EL (cell line): ENCODE measurements around the gene PEX6.

Source experiments
- DNase-seq: peaks from one replicate; pipeline ENCODE4 v3.0.0-alpha.2; 2016

Gene PEX6

GRCh38 chr6:42932412-42932811, 46.6 kb downstream of the PEX6 start:
- no peak for DNase-seq

GRCh38 chr6:42929821-42930360, 49.1 kb downstream of the PEX6 start:
- peak; percentile 84 for DNase-seq

- peak; percentile 99 for DNase-seq
These were observed 49.8 kb downstream of the PEX6 start, which contains the start of gene CNPY3 for GRCh38 chr6:42928986-42929820. Gene CNPY3, plus strand, starts transcription at chr6:42929480. Its CDS starts 91 bp downstream, at chr6:42929571.

GRCh38 chr6:42925248-42925857, 53.6 kb downstream of the PEX6 start:
- DNase-seq = no peak

- no peak for DNase-seq
These were observed 55.3 kb downstream of the PEX6 start for GRCh38 chr6:42923666-42924065.

- DNase-seq = no peak
These were observed 57.2 kb downstream of the PEX6 start for GRCh38 chr6:42921801-42922200.

GRCh38 chr6:42916288-42916687, 62.7 kb downstream of the PEX6 start:
- no peak for DNase-seq

- DNase-seq = no peak
These were observed 63.2 kb downstream of the PEX6 start, which contains the start of gene PTCRA for GRCh38 chr6:42915732-42916131. Gene PTCRA, plus strand, starts transcription at chr6:42916053. Its CDS starts 17 bp downstream, at chr6:42916070.

- DNase-seq = no peak
These were observed 64.4 kb downstream of the PEX6 start for GRCh38 chr6:42914546-42914945.
